H1 (cell line): Measurements from ENCODE around the gene CHRD. TPM values are rescaled to one million over a fixed set of nuclear protein-coding genes. Genes with fewer than 3 reads are reported as not detected.

Experiments used
- CTCF ChIA-PET: fragments of 300-600 bp; sonication (Branson Sonifier 250); formaldehyde crosslinking; loops from one replicate; lab custom pipeline; 2021; ENCODE audit not compliant: partially characterized antibody; lab: Charles Lee
- POLR2A ChIA-PET: fragments of 300-600 bp; sonication (Branson Sonifier 250); formaldehyde crosslinking; loops from one replicate; lab custom pipeline; 2021; ENCODE audit warnings: inconsistent platforms; ENCODE audit not compliant: partially characterized antibody; lab: Charles Lee
- DNase-seq, 2 experiments: peaks; one replicate each; pipeline versions ENCODE4 v3.0.0 to v3.0.0-alpha.2; 2010 to 2022; ENCODE audit warnings: low spot score in 2 of 2, low read depth in 1 of 2, mixed read lengths in 1 of 2
- FAIRE-seq: peaks from 2 replicates; lab custom pipeline; 2011; peaks lifted over from hg19 to GRCh38; lab: Jason Lieb, UNC
- H2AFZ ChIP-seq: 2 replicates; pipeline ENCODE4 v1.8.1; 2012; ENCODE audit warnings: low read length, inconsistent platforms
- H2AK5ac ChIP-seq: 2 replicates; pipeline ENCODE4 v1.6.1; 2013; ENCODE audit warnings: low read depth, low read length
- H2BK120ac ChIP-seq: replicated peaks from 2 replicates; pipeline ENCODE3; 2013; ENCODE audit warnings: low read depth, low read length, inconsistent platforms
- H2BK12ac ChIP-seq: 2 replicates; pipeline ENCODE4 v1.6.1; 2013; ENCODE audit warnings: low read depth, low read length
- H2BK15ac ChIP-seq: 2 replicates; pipeline ENCODE4 v1.6.1; 2013; ENCODE audit warnings: low read length
- H2BK20ac ChIP-seq: 2 replicates; pipeline ENCODE4 v1.6.1; 2013; ENCODE audit warnings: low read length
- H2BK5ac ChIP-seq: 2 replicates; pipeline ENCODE4 v1.6.1; 2013; ENCODE audit warnings: low read depth, low read length
- H3K14ac ChIP-seq: 2 replicates; pipeline ENCODE4 v1.6.1; 2013; ENCODE audit warnings: inconsistent platforms; ENCODE audit not compliant: insufficient read length
- H3K18ac ChIP-seq: 2 replicates; pipeline ENCODE4 v1.6.1; 2013; ENCODE audit warnings: low read length; ENCODE audit errors: extremely low read depth
- H3K23ac ChIP-seq: 2 replicates; pipeline ENCODE4 v1.6.1; 2013; ENCODE audit warnings: inconsistent platforms; ENCODE audit not compliant: insufficient read length
- H3K23me2 ChIP-seq: 2 replicates; pipeline ENCODE4 v1.6.1; 2013; ENCODE audit warnings: low read depth, low read length
- H3K27ac ChIP-seq: 2 replicates; pipeline ENCODE4 v1.6.1; 2011; ENCODE audit warnings: low read depth, low read length, inconsistent platforms
- H3K27me3 ChIP-seq, 4 experiments: replicated peaks in 1 of 4; 1 replicate in 1 of 4; 2 replicates in 3 of 4; pipeline versions ENCODE4 v1.6.1 to v1.8.1; 2011 to 2013; ENCODE audit warnings: low read length in 3 of 4, mild to moderate bottlenecking in 3 of 4, inconsistent platforms in 2 of 4, mixed read lengths in 2 of 4, moderate library complexity in 1 of 4; ENCODE audit not compliant: control insufficient read depth in 3 of 4, insufficient read depth in 3 of 4; ENCODE audit errors: extremely low read depth in 1 of 4
- H3K36me3 ChIP-seq, 4 experiments: 2 replicates each; pipeline versions ENCODE4 v1.6.1 to v1.8.1; 2011 to 2013; ENCODE audit warnings: mild to moderate bottlenecking in 4 of 4, low read length in 3 of 4, moderate library complexity in 2 of 4, control low read depth in 1 of 4, inconsistent platforms in 1 of 4; ENCODE audit not compliant: insufficient read depth in 4 of 4, control insufficient read depth in 2 of 4
- H3K4ac ChIP-seq: replicated peaks from 2 replicates; pipeline ENCODE3; 2013; ENCODE audit warnings: low read length, low read depth, mixed read lengths, inconsistent platforms; ENCODE audit not compliant: insufficient read length
- H3K4me1 ChIP-seq, 4 experiments: replicated peaks in 1 of 4; 1 replicate in 1 of 4; 2 replicates in 3 of 4; pipeline versions ENCODE4 v1.6.1 to v1.8.1; 2011 to 2013; ENCODE audit warnings: low read length in 3 of 4, inconsistent platforms in 2 of 4, mixed read lengths in 1 of 4; ENCODE audit not compliant: insufficient read depth in 4 of 4, control insufficient read depth in 3 of 4
- H3K4me2 ChIP-seq, 2 experiments: 2 replicates each; pipeline versions ENCODE4 v1.6.1 to v1.8.1; 2011 to 2013; ENCODE audit warnings: low read depth in 2 of 2, low read length in 2 of 2, control low read depth in 1 of 2, inconsistent platforms in 1 of 2, mild to moderate bottlenecking in 1 of 2; ENCODE audit not compliant: insufficient read depth in 1 of 2
- H3K4me3 ChIP-seq, 4 experiments: fragments of 200-600, 300-600 bp in 1 of 4; sonication (generic), shearing (Covaris generic), sonication (Bioruptor Twin) in 1 of 4; 2 replicates each; pipeline versions ENCODE4 v1.5.1 to v1.8.1; 2011 to 2016; ENCODE audit warnings: low read length in 4 of 4, low read depth in 3 of 4, control low read depth in 2 of 4, inconsistent platforms in 2 of 4, mild to moderate bottlenecking in 2 of 4, mixed read lengths in 1 of 4, moderate library complexity in 1 of 4; ENCODE audit not compliant: insufficient read depth in 2 of 4; ENCODE audit errors: extremely low read depth in 1 of 4
- H3K56ac ChIP-seq: replicated peaks from 2 replicates; pipeline ENCODE3; 2013; ENCODE audit warnings: low read depth, mild to moderate bottlenecking, mixed read lengths, low read length, inconsistent platforms; ENCODE audit not compliant: insufficient read length
- H3K79me1 ChIP-seq: 2 replicates; pipeline ENCODE4 v1.6.1; 2013; ENCODE audit warnings: low read depth, low read length, control low read depth
- H3K79me2 ChIP-seq, 2 experiments: 2 replicates each; pipeline versions ENCODE4 v1.6.1 to v1.8.1; 2012 to 2013; ENCODE audit warnings: low read length in 2 of 2, mild to moderate bottlenecking in 2 of 2, inconsistent platforms in 1 of 2; ENCODE audit not compliant: insufficient read depth in 2 of 2, control insufficient read depth in 1 of 2
- H3K9ac ChIP-seq, 4 experiments: replicated peaks in 1 of 4; 1 replicate in 1 of 4; 2 replicates in 3 of 4; pipeline versions ENCODE4 v1.6.1 to v1.8.1; 2011 to 2013; ENCODE audit warnings: low read depth in 3 of 4, low read length in 3 of 4, control low read depth in 2 of 4, mild to moderate bottlenecking in 2 of 4, moderate library complexity in 2 of 4, inconsistent platforms in 1 of 4; ENCODE audit errors: extremely low read depth in 1 of 4
- H3K9me3 ChIP-seq, 2 experiments: 2 replicates each; pipeline versions ENCODE4 v1.6.1 to v1.8.1; 2012 to 2013; ENCODE audit warnings: mild to moderate bottlenecking in 2 of 2, moderate library complexity in 2 of 2, control low read depth in 1 of 2, inconsistent platforms in 1 of 2, low read depth in 1 of 2, low read length in 1 of 2, mixed read lengths in 1 of 2; ENCODE audit not compliant: insufficient read depth in 2 of 2
- H4K20me1 ChIP-seq, 2 experiments: replicated peaks in 1 of 2; 2 replicates each; pipeline versions ENCODE3 to v1.8.1; 2011 to 2013; ENCODE audit warnings: inconsistent platforms in 2 of 2, low read length in 2 of 2, mild to moderate bottlenecking in 1 of 2; ENCODE audit not compliant: insufficient read depth in 2 of 2, control insufficient read depth in 1 of 2
- H4K5ac ChIP-seq: 2 replicates; pipeline ENCODE4 v1.6.1; 2013; ENCODE audit warnings: low read length, low read depth, mixed read lengths, inconsistent platforms; ENCODE audit not compliant: insufficient read length
- H4K8ac ChIP-seq: 2 replicates; pipeline ENCODE4 v1.8.0; 2013; ENCODE audit warnings: mild to moderate bottlenecking, moderate library complexity, low read length, inconsistent platforms; ENCODE audit not compliant: insufficient read depth; ENCODE audit errors: extremely low read depth
- H4K91ac ChIP-seq: replicated peaks from 2 replicates; pipeline ENCODE3; 2013; ENCODE audit warnings: low read length, mixed read lengths, inconsistent platforms; ENCODE audit not compliant: insufficient read length
- CBX5 ChIP-seq: fragments of 300-800, 300-1000 bp; sonication (generic); IDR thresholded peaks from 2 replicates; pipeline ENCODE4 v1.7.1; 2016; ENCODE audit warnings: antibody characterized with exemption, low read length, low read depth
- EZH2 ChIP-seq: fragments of 200-600 bp; sonication (generic); IDR thresholded peaks from 2 replicates; pipeline ENCODE4 v1.7.1; 2012; ENCODE audit warnings: low read depth, mild to moderate bottlenecking, moderate library complexity, low read length, inconsistent platforms; ENCODE audit not compliant: severe bottlenecking
- RNF2 ChIP-seq: fragments of 200-900, 300-1000 bp; sonication (generic); IDR thresholded peaks from 2 replicates; pipeline ENCODE4 v1.7.1; 2016; ENCODE audit warnings: borderline replicate concordance, low read depth, mild to moderate bottlenecking, antibody characterized with exemption, low read length; ENCODE audit not compliant: poor library complexity, severe bottlenecking; ENCODE audit errors: missing control alignments
- TAF1 ChIP-seq: IDR thresholded peaks from 2 replicates; pipeline ENCODE4 v1.6.1; 2011; ENCODE audit warnings: mild to moderate bottlenecking, low read depth, low read length
- WGBS, 2 experiments: shearing (Covaris generic) in 1 of 2; methylation state at CpG; one replicate each; pipeline versions ENCODE4 v1.1.6 to v1.1.7; 2013 to 2015; ENCODE audit warnings: low lambda C conversion rate in 2 of 2, mixed read lengths in 2 of 2, inconsistent platforms in 1 of 2, low coverage in 1 of 2, missing lambda C conversion rate in 1 of 2; ENCODE audit not compliant: insufficient replicate concordance in 2 of 2, insufficient coverage in 1 of 2, insufficient read length in 1 of 2; ENCODE audit errors: extremely low coverage in 1 of 2, missing lambda C conversion rate in 1 of 2; 5-methylcytosine and 5-hydroxymethylcytosine counted together
- polyA plus RNA-seq, 7 experiments: library from polyadenylated mRNA; depleted of rRNA in 3 of 7; stranded (reverse) in 5 of 7; unstranded in 2 of 7; fragments of >200 nt in 5 of 7; fragments of 200-250 nt in 2 of 7; gene quantifications; 1 replicate in 5 of 7; 2 replicates in 1 of 7; 4 replicates in 1 of 7; pipeline versions ENCODE4 v1.2.1 to v1.2.3, GENCODE V29; 2011 to 2013; ENCODE audit warnings: missing spikeins in 2 of 7, mixed read lengths in 2 of 7
- total RNA-seq: library from RNA; stranded (reverse); fragmentation: NEBNext Ultra II Directional; extraction: Animal tissue kit (Norgen Biotek cat#: 25700); gene quantifications from 2 replicates; pipeline ENCODE4 v1.2.1, GENCODE V29; 2021

Gene CHRD
- total and polyA plus RNA-seq, 2 of the 8 experiments (the other 6 are each of a cell fraction or from before 2014, with no cell fraction given), result 0.62 to 0.86 TPM

- H3K9me3 ChIP-seq, result no peaks in the 10 kb centered on the region
- no peaks in the 10 kb centered on the region for H3K79me1 ChIP-seq
- DNase-seq (no peak), FAIRE-seq (no peak)
- no peaks in the 10 kb centered on the region for H3K27me3 ChIP-seq
- no peak overlapping the region for H2BK12ac ChIP-seq
- no peaks in the 10 kb centered on the region for H3K79me2 ChIP-seq
- ChIA-PET POLR2A (interaction anchor here (1.0 to 3.6 kb wide), 9 partner anchors 7 to 37 kb away, joined by 3 to 23 read pairs (median 7); partner anchors contain the start of genes CLCN2, FAM131A and POLR2H), CTCF (interaction anchor here (0.6 to 6.8 kb wide), 22 partner anchors 7 to 326 kb away, joined by 3 to 49 read pairs (median 4); partner anchors contain the start of genes CLCN2, FAM131A and POLR2H)
- H4K20me1 ChIP-seq, result peaks cover 0 to 7% of the 10 kb centered on the region in 2 experiments
- no peak overlapping the region for H4K8ac ChIP-seq
- H3K27ac ChIP-seq, result no peak overlapping the region
- H3K9ac ChIP-seq, result no peak overlapping the region
- H3K18ac ChIP-seq, result no peak overlapping the region
- H3K14ac ChIP-seq, result no peak overlapping the region
- no peak overlapping the region for H3K23ac ChIP-seq
- H2BK15ac ChIP-seq, result no peak overlapping the region
- no peak overlapping the region for H2BK5ac ChIP-seq
- H2AK5ac ChIP-seq, result no peak overlapping the region
- no peak overlapping the region for H3K4me2 ChIP-seq
- H4K5ac ChIP-seq, result no peak overlapping the region
- H2BK120ac ChIP-seq, result no peak overlapping the region
- H3K4me1 ChIP-seq, result peaks cover 0 to 6% (median 3%) of the 10 kb centered on the region in 4 experiments; a peak in 2 of 7 replicates
- peaks cover 7 to 39% (median 22%) of the 10 kb centered on the region in 4 experiments; a peak in 7 of 8 replicates for H3K36me3 ChIP-seq
- no peak overlapping the region for H3K4ac ChIP-seq
- H3K4me3 ChIP-seq, result no peak overlapping the region
- no peak overlapping the region for H4K91ac ChIP-seq
- H2BK20ac ChIP-seq, result no peak overlapping the region
- WGBS, 2 experiments, result 90% methylated on average over 10 of the region's 11 CpGs; no CpG with 5 or more reads in 1 of the 2 experiments
- H3K56ac ChIP-seq, result no peak overlapping the region
- H3K23me2 ChIP-seq, result no peaks in the 10 kb centered on the region
- H2AFZ ChIP-seq, result no peak overlapping the region
- TF ChIP-seq TAF1, result no peak
- no peak for TF ChIP-seq CBX5
- no peak for TF ChIP-seq RNF2
- TF ChIP-seq EZH2, result no peak
Measured at GRCh38 chr3:184352897-184353545, 26.8 kb upstream of the CHRD start.
